GM10847 (cell line): Measurements from ENCODE around the gene OPHN1.

Experiments used
- POLR2A ChIP-seq: IDR thresholded peaks from 2 replicates; pipeline ENCODE4 v1.6.1; 2011; ENCODE audit not compliant: insufficient read length; ENCODE audit errors: extremely low read depth

Gene OPHN1

GRCh38 chrX:68343551-68343950 is 89.7 kb downstream of the OPHN1 start:
- no peak for TF ChIP-seq POLR2A

- no peak for TF ChIP-seq POLR2A
Measured at GRCh38 chrX:68332201-68332731, 101.0 kb downstream of the OPHN1 start.

GRCh38 chrX:68307769-68308168 is 125.5 kb downstream of the OPHN1 start:
- no peak for TF ChIP-seq POLR2A

- no peak for TF ChIP-seq POLR2A
Measured at GRCh38 chrX:68304602-68305001, 128.7 kb downstream of the OPHN1 start.

- TF ChIP-seq POLR2A, result no peak
Measured at GRCh38 chrX:68299898-68300297, 133.4 kb downstream of the OPHN1 start.

GRCh38 chrX:68292471-68292870 is 140.8 kb downstream of the OPHN1 start:
- no peak for TF ChIP-seq POLR2A

GRCh38 chrX:68288127-68288526 is 145.2 kb downstream of the OPHN1 start:
- no peak for TF ChIP-seq POLR2A

GRCh38 chrX:68287419-68287818 is 145.9 kb downstream of the OPHN1 start:
- TF ChIP-seq POLR2A, result no peak

- TF ChIP-seq POLR2A, result no peak
Measured at GRCh38 chrX:68286980-68287379, 146.3 kb downstream of the OPHN1 start.

- no peak for TF ChIP-seq POLR2A
Measured at GRCh38 chrX:68286076-68286475, 147.2 kb downstream of the OPHN1 start.

- TF ChIP-seq POLR2A, result no peak
Measured at GRCh38 chrX:68284281-68284904, 148.9 kb downstream of the OPHN1 start.

GRCh38 chrX:68273887-68274286 is 159.4 kb downstream of the OPHN1 start:
- TF ChIP-seq POLR2A, result no peak

- no peak for TF ChIP-seq POLR2A
Measured at GRCh38 chrX:68261060-68261672, 172.1 kb downstream of the OPHN1 start.

GRCh38 chrX:68256990-68257389 is 176.3 kb downstream of the OPHN1 start:
- TF ChIP-seq POLR2A, result no peak

- no peak for TF ChIP-seq POLR2A
Measured at GRCh38 chrX:68254738-68255645, 178.3 kb downstream of the OPHN1 start.

- no peak for TF ChIP-seq POLR2A
Measured at GRCh38 chrX:68252664-68253063, 180.6 kb downstream of the OPHN1 start.
